ENCODE results near the gene SSRP1.
A peak's percentile ranks its signal among the peaks of the same experiment; 100 is the strongest.

Gene SSRP1

DNA sequence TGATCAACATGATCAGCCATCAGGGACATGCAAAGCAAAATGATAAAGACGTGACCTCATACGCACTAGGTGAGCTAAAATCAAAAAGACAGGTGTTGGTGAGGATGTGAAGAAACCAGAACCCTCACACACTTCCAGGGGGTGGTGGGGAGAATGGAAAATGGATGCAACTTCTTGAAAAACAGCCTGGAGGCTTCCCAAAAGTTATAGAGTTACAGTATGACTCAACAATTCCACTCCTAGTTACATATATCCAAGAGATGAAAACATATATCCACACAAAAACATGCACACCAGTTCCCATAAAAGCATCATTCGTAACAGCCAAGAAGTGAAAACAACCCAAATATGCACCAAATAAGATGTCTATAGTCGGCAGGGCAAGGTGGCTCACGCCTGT, 56.6 kb downstream of the SSRP1 start:
- DNase-seq (ENCODE audit: extremely low spot score, insufficient read length, low read depth) (no peak), FAIRE-seq (no peak)

DNA sequence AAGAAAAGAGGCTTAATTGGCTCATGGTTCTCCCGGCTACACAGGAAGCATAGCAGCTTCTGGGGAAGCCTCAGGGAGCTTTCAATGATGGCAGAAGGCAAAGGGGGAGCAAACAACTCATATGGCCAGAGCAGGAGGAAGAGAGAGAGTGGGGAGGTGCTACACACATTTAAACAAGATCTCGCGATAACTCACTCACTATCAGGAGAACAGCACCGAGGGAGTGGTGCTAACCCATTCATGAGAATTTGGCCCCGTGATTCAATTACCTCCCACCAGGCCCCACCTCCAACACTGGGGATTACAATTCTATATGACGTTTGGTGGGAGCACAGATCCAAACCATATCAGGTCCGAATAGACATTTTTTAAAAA, 57.0 kb downstream of the SSRP1 start:
- DNase-seq (ENCODE audit: extremely low spot score, insufficient read length, low read depth), result no peak
- no peak for FAIRE-seq

DNA sequence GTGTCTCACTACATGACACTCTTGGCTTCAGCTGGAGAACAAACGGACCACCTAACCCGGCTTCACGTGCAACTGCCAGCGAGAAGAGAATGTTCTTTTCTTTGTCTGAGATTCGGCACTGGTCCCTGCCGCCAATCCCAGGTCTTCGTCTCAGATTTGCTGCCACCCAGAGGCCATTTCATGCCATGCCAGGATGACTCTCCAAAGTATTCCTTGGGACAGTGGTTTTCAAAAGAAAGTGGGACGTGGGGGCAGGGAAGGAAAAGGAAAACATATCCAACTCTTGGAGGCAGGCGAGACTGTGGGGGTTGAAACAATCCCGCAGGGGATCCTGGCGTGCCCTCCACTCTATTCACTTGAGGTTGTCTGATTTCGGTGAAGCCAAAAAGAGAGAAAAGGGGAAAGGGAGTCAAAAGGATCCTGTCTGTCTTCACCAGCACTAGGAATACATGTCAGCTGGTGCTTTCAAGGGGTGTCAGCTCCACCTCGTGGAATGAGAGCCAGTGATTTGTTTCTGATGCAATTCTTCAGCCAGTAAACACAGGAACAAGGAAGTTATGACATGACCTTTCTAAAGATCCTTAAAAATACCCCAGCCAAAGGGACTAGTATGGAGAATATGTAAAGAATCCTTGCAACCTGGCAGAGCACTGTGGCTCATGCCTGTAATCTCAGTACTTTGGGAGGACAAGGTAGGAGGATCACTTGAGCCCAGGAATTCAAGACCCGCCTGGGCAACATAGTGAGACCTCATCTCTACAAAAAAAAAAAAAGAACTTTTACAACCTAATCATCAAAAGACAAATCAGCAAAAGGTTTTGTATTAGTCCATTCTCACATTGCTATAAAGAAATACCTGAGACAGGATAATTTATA, 57.6 kb downstream of the SSRP1 start:
- DNase-seq (ENCODE audit: extremely low spot score, insufficient read length, low read depth) (peak; percentile 32), FAIRE-seq (peak; percentile 31)

DNA sequence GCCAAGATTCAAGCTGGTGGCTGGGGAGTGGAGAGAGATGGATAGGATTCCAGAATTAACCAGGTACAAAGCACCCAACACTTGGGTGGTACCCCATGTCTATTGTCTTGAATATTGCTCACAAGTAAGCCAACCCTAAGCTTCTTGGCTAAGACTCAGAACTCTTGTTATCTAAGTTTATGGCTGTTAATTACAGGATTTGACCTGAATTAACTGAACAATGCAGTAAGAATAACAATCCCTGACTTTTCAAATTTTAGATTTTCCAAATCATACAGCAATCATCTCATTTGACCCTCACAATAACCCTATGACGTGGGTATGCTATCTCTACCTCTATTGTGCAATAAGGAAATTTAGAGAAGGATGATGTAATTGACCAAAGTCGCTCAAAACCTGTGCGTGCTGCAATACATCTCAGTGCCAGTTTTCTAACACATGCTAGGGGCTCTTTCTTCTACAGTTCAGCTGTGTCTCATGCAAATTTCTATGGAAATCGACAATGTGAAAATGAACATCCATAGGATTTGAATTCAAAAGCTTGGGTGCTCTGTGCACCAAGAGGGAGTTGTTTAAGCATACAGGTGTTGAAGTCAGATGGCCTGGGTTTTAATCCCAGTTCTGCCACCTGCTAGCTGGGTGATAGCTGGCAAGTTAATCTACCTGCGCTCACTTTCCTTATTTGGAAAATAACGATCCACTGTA, 58.6 kb downstream of the SSRP1 start:
- DNase-seq (ENCODE audit: extremely low spot score, insufficient read length, low read depth), result no peak
- no peak for FAIRE-seq

DNA sequence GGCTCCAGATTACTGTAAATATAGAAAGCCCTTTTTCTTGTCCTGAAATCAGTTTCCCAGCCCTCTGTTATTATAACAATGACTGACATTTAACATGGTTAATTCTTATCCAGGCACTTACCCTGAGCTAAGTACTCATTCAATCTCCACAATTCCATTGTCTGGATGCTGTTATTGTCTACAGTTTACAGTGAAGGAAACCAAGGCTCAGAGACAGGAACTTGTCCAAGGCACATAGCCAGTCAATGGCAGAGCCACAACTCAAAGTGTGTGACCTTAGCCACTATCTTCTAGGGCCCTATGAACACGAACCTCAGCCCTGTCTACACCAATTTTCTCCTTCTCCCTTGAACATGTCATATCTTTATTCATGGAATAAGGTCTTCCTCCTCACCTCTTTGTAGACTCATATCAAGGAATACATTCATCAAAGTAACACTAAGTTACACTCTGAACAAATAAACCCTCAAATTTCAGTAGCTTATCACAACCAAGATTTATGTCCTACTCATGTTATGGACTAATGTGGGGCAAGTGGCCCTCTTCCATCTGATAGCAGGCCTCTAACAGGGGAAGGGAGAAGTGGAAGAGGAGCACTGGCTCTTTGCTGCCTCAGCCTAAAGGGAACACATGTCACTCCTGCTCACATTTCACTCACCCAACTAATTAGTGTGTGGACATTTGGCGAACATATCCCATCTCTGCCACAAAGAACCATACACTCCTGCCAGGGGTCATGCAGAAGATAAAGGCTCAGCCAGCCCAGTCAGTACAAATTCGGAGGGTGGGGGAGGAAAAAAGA, 59.3 kb downstream of the SSRP1 start:
- no peak for FAIRE-seq
- no peak for DNase-seq (ENCODE audit: extremely low spot score, insufficient read length, low read depth)
